Endothelial cell of umbilical vein (primary cell): ENCODE measurements around the gene ZNF618.

ENCODE experiments used
- CTCF ChIP-seq, 2 donors: IDR thresholded peaks; 1 replicate in 1 of 2; 2 replicates in 1 of 2; pipeline ENCODE4 v1.5.1; 2011; ENCODE audit warnings: low read length in 2 of 2, mild to moderate bottlenecking in 2 of 2, moderate library complexity in 2 of 2, control low read depth in 1 of 2, inconsistent platforms in 1 of 2, low read depth in 1 of 2; ENCODE audit not compliant: insufficient read depth in 1 of 2; ENCODE audit errors: extremely low read depth in 1 of 2
- EZH2 ChIP-seq: IDR thresholded peaks from 2 replicates; pipeline ENCODE4 v1.6.1; 2012; ENCODE audit warnings: borderline replicate concordance, low read depth, mild to moderate bottlenecking, moderate library complexity, low read length, inconsistent platforms; ENCODE audit not compliant: severe bottlenecking
- FOS ChIP-seq: IDR thresholded peaks from 2 replicates; pipeline ENCODE4 v1.6.1; 2011; ENCODE audit warnings: mild to moderate bottlenecking, low read length, moderate library complexity, borderline replicate concordance; ENCODE audit not compliant: insufficient read depth
- GATA2 ChIP-seq: IDR thresholded peaks from 2 replicates; pipeline ENCODE4 v1.7.0; 2011; ENCODE audit warnings: low read depth, mild to moderate bottlenecking, moderate library complexity, mixed read lengths, low read length; ENCODE audit not compliant: insufficient read length, insufficient read depth
- JUN ChIP-seq: IDR thresholded peaks from 2 replicates; pipeline ENCODE4 v1.6.1; 2011; ENCODE audit warnings: borderline replicate concordance, low read depth; ENCODE audit not compliant: insufficient read length, insufficient read depth
- MAX ChIP-seq: IDR thresholded peaks from 2 replicates; pipeline ENCODE4 v1.6.1; 2011; ENCODE audit not compliant: insufficient read depth, insufficient read length
- MYC ChIP-seq: IDR thresholded peaks from one replicate; pipeline ENCODE4 v1.6.1; 2011; ENCODE audit warnings: mild to moderate bottlenecking, low read depth, low read length
- POLR2A ChIP-seq: IDR thresholded peaks from 2 replicates; pipeline ENCODE4 v1.6.1; 2012; ENCODE audit warnings: low read depth, mild to moderate bottlenecking, control low read depth, low read length
- POLR2AphosphoS5 ChIP-seq: IDR thresholded peaks from 2 replicates; pipeline ENCODE4 v1.6.1; 2012; ENCODE audit warnings: low read depth, mild to moderate bottlenecking, control low read depth, low read length, moderate library complexity; ENCODE audit not compliant: insufficient read depth

- TF ChIP-seq CTCF (IDR thresholded peaks at IDR 0.05; ENCODE audit: extremely low read depth in 1 of 2, insufficient read depth in 1 of 2, low read depth in 1 of 2, low read length in 2 of 2), result no peak
- no peak for TF ChIP-seq POLR2A
- TF ChIP-seq MYC, result no peak
- no peak for TF ChIP-seq EZH2
- no peak for TF ChIP-seq MAX
- no peak for TF ChIP-seq JUN
- TF ChIP-seq POLR2AphosphoS5, result no peak
- no peak for TF ChIP-seq GATA2
- no peak for TF ChIP-seq FOS
These were observed 226.4 kb downstream of the ZNF618 start for GRCh38 chr9:114102484-114102883.
